GM13976 (cell line): ENCODE results near the gene FRMD4A.

Experiments used
- DNase-seq: peaks from one replicate; pipeline ENCODE4 v3.0.0; 2012; ENCODE audit warnings: low spot score
- CTCF ChIP-seq: IDR thresholded peaks from 2 replicates; pipeline ENCODE4 v1.5.1; 2012; ENCODE audit warnings: borderline replicate concordance, mild to moderate bottlenecking; ENCODE audit not compliant: insufficient read depth; ENCODE audit errors: extremely low read depth, missing control alignments, control extremely low read depth
- in situ Hi-C: fragments of 300-500 bp; cut with MboI; formaldehyde crosslinking; loops from one replicate; pipeline ENCODE4 v1.12.0; 2022; ENCODE audit warnings: low sequenced_read_pairs, mixed read lengths, inconsistent platforms; ENCODE audit not compliant: unreplicated experiment

Gene FRMD4A

GRCh38 chr10:13842117-13842516 lies 488.6 kb downstream of the FRMD4A start:
- DNase-seq: no peak
- in situ Hi-C loops: no loop called here
- TF ChIP-seq CTCF: no peak

DNA sequence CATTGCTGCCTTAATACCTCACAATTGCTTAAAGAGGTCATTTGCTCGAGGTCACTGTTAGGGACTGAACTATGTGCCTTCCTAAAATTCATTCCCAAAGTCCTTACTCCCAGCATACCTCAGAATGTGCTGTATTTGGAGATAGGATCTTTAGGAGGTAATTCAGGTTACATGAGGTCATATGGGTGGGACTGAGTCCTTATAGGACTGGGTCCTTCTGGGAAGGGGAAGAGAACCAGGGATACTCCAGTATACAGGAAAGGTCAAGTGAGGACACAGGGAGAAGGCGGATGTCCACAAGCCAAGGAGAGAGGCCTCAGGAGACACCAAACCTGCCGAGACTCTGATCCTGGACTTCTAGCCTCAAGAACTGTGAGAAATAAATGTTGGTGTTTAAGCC lies 490.7 kb downstream of the FRMD4A start:
- in situ Hi-C loops: no loop called here
- DNase-seq: no peak
- no peak for TF ChIP-seq CTCF

DNA sequence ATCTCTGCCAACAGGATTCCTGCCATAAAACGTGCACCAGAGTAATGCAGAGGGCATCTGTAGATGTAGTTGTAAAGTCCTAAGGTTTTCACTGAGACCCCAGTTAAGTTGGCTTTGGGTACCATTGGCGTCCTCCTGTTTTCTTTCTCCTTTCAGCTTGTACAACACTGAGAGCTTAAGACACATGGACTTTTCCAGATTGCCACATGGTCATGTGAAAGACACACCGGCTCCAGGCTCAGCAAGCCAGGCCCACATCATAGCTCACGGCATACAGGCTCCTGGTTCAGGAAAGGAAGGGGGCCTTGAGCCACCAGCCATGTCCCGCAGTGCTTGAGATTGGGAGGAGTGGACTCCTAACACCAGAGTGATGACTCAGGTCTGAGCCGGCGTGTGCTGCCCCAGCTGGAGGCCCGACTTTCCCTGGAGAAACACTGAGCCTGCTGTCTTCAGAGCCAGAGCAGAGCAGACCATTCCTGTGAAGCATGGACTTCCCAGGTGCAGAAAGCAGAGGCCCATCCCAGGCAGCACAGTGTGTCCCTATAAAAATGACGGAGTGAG lies 491.2 kb downstream of the FRMD4A start:
- TF ChIP-seq CTCF: no peak
- DNase-seq: no peak
- in situ Hi-C loops: no loop called here

DNA sequence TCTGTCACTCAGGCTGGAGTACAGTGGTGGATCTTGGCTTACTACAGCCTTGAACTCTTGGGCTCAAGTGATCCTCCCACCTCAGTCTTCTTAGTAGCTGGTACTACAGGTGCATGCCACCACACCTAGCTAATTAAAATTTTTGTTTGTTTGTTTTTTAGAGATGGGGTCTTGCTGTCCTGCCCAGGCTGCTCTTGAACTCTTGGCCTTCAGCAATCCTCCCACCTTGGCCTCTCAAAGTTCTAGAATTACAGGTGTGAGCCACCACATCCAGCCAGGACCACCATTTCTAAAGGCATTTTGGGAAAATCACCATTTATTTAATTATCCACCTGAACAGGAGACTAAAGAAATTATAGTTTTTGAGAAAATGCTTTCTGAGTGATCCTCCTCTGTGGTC lies 491.7 kb downstream of the FRMD4A start:
- TF ChIP-seq CTCF: no peak
- in situ Hi-C loops: no loop called here
- DNase-seq: no peak

DNA sequence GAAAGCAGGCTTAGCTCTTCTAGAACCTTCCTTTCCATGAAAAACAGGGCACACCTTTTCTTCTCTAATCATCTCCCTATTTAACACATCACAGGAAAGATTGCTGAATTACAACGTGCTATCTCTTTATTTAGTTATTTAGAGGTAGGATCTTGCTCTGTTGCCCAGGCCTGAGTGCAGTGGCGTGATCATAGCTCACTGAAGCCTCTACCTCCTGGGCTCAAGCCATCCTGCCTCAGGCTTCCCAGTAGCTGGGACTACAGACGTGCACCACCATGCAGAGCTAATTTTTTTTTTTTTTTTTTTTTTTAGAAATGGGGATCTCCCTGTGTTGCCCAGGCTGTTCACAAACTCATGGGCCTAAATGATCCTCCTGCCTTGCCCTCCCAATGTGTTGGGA lies 492.8 kb downstream of the FRMD4A start:
- in situ Hi-C loops: no loop called here
- TF ChIP-seq CTCF: no peak
- DNase-seq: no peak

DNA sequence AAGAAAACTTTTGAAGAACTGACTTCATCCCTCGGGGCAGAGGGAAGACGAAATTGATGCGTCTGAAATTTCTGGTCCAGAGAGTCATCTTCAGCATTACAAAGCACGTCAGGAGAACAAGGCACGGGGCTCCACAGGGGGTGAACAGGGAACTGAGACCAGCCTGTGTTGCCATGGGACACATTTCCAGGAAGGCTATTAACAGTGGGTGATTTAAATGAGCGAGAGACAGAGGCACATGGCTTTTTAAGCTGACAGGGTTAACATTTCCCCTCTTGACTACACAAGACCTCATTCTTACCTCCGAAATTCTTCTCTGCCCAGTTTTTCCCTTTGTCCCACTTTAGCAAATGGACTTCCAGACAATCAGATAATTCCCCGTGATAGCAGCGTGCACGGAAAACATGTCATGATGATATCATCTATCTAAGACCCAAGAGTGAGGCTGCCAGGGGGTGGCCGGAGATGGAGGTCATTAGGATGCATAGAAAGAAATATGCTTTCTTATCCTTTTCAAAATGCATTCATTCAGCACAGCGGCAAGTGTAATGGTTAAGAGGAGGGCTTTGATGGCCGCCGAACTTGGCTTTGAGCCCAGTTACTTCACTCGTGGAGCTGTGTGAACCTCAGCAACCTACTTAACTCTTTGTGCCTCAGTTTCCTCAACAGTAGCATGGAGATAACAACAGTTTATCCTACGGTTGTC lies 496.0 kb downstream of the FRMD4A start:
- in situ Hi-C loops: no loop called here
- DNase-seq: no peak
- no peak for TF ChIP-seq CTCF
